ENCODE data around the gene RUNX1. TPM values are rescaled to one million over a fixed set of nuclear protein-coding genes. Genes with fewer than 3 reads are reported as not detected.

RUNX1 gene
- total RNA-seq, 1 donor, result 40.9 TPM

- H3K27ac ChIP-seq (ENCODE audit: low read depth, low read length), result peak overlapping the region; percentile 88
- H3K9me3 ChIP-seq (ENCODE audit: low read depth, low read length), result no peaks in the 10 kb centered on the region
- no peak overlapping the region for H2AFZ ChIP-seq (ENCODE audit: low read length)
- no peak for DNase-seq (ENCODE audit: insufficient read length, low spot score, missing footprints)
- no peaks in the 10 kb centered on the region for H3K27me3 ChIP-seq (ENCODE audit: insufficient read depth, low read length)
- peaks cover 40% of the 10 kb centered on the region for H3K4me1 ChIP-seq (ENCODE audit: insufficient read depth, low read length)
- H3K36me3 ChIP-seq (ENCODE audit: insufficient read depth, low read length), result peaks cover 71% of the 10 kb centered on the region
- H3K79me2 ChIP-seq (ENCODE audit: insufficient read depth, low read length), result peaks cover 78% of the 10 kb centered on the region
- TF ChIP-seq CTCF (IDR thresholded peaks at IDR 0.05; ENCODE audit: extremely low read depth, low read depth, low read length), result no peak
- H3K4me3 ChIP-seq (ENCODE audit: insufficient read depth, low read length), result no peak overlapping the region
- peaks cover 12% of the 10 kb centered on the region for H4K20me1 ChIP-seq (ENCODE audit: insufficient read depth, low read length)
- no peak overlapping the region for H3K4me2 ChIP-seq (ENCODE audit: insufficient read depth, low read length)
These were observed 214.8 kb downstream of the RUNX1 start for GRCh38 chr21:34834290-34834689.

GRCh38 chr21:34833465-34833864 lies 215.6 kb downstream of the RUNX1 start:
- H3K79me2 ChIP-seq (ENCODE audit: insufficient read depth, low read length), result peaks cover 78% of the 10 kb centered on the region
- no peak overlapping the region for H2AFZ ChIP-seq (ENCODE audit: low read length)
- no peak overlapping the region for H3K27ac ChIP-seq (ENCODE audit: low read depth, low read length)
- no peak for TF ChIP-seq CTCF (IDR thresholded peaks at IDR 0.05; ENCODE audit: extremely low read depth, low read depth, low read length)
- no peak overlapping the region for H3K4me3 ChIP-seq (ENCODE audit: insufficient read depth, low read length)
- H3K4me2 ChIP-seq (ENCODE audit: insufficient read depth, low read length), result no peak overlapping the region
- peaks cover 8% of the 10 kb centered on the region for H4K20me1 ChIP-seq (ENCODE audit: insufficient read depth, low read length)
- H3K27me3 ChIP-seq (ENCODE audit: insufficient read depth, low read length), result no peaks in the 10 kb centered on the region
- DNase-seq (ENCODE audit: insufficient read length, low spot score, missing footprints), result no peak
- peaks cover 75% of the 10 kb centered on the region for H3K36me3 ChIP-seq (ENCODE audit: insufficient read depth, low read length)
- H3K4me1 ChIP-seq (ENCODE audit: insufficient read depth, low read length), result peaks cover 33% of the 10 kb centered on the region
- H3K9me3 ChIP-seq (ENCODE audit: low read depth, low read length), result no peaks in the 10 kb centered on the region

GRCh38 chr21:34830386-34831170 lies 218.5 kb downstream of the RUNX1 start:
- H3K4me3 ChIP-seq (ENCODE audit: insufficient read depth, low read length), result no peak overlapping the region
- H3K36me3 ChIP-seq (ENCODE audit: insufficient read depth, low read length), result peaks cover 95% of the 10 kb centered on the region
- H2AFZ ChIP-seq (ENCODE audit: low read length), result no peak overlapping the region
- peaks cover 6% of the 10 kb centered on the region for H3K4me1 ChIP-seq (ENCODE audit: insufficient read depth, low read length)
- TF ChIP-seq CTCF (IDR thresholded peaks at IDR 0.05; ENCODE audit: extremely low read depth, low read depth, low read length), result no peak
- H3K27ac ChIP-seq (ENCODE audit: low read depth, low read length), result peak overlapping the region; percentile 6
- DNase-seq (ENCODE audit: insufficient read length, low spot score, missing footprints), result no peak
- peaks cover 13% of the 10 kb centered on the region for H4K20me1 ChIP-seq (ENCODE audit: insufficient read depth, low read length)
- no peak overlapping the region for H3K4me2 ChIP-seq (ENCODE audit: insufficient read depth, low read length)
- H3K27me3 ChIP-seq (ENCODE audit: insufficient read depth, low read length), result no peaks in the 10 kb centered on the region
- H3K9me3 ChIP-seq (ENCODE audit: low read depth, low read length), result no peaks in the 10 kb centered on the region
- peaks cover 81% of the 10 kb centered on the region for H3K79me2 ChIP-seq (ENCODE audit: insufficient read depth, low read length)

- H4K20me1 ChIP-seq (ENCODE audit: insufficient read depth, low read length), result peaks cover 14% of the 10 kb centered on the region
- no peak overlapping the region for H3K4me3 ChIP-seq (ENCODE audit: insufficient read depth, low read length)
- DNase-seq (ENCODE audit: insufficient read length, low spot score, missing footprints), result no peak
- no peak for TF ChIP-seq CTCF (IDR thresholded peaks at IDR 0.05; ENCODE audit: extremely low read depth, low read depth, low read length)
- no peak overlapping the region for H3K27ac ChIP-seq (ENCODE audit: low read depth, low read length)
- peaks cover 87% of the 10 kb centered on the region for H3K36me3 ChIP-seq (ENCODE audit: insufficient read depth, low read length)
- H3K79me2 ChIP-seq (ENCODE audit: insufficient read depth, low read length), result peaks cover 62% of the 10 kb centered on the region
- no peaks in the 10 kb centered on the region for H3K27me3 ChIP-seq (ENCODE audit: insufficient read depth, low read length)
- H3K4me2 ChIP-seq (ENCODE audit: insufficient read depth, low read length), result no peak overlapping the region
- no peak overlapping the region for H2AFZ ChIP-seq (ENCODE audit: low read length)
- no peaks in the 10 kb centered on the region for H3K9me3 ChIP-seq (ENCODE audit: low read depth, low read length)
- H3K4me1 ChIP-seq (ENCODE audit: insufficient read depth, low read length), result peaks cover 7% of the 10 kb centered on the region
These were observed 221.5 kb downstream of the RUNX1 start for GRCh38 chr21:34827445-34828235.

Measured in osteoblast (primary cell).